PC-3 (cell line): Measurements from ENCODE around the gene MANF. TPM values are rescaled to one million over a fixed set of nuclear protein-coding genes. Genes with fewer than 3 reads are reported as not detected.

Source experiments
- ATAC-seq: fragments of 200-7000 bp; cut with Tn5 transposase; 2 replicates; pipeline ENCODE4 v1.9.1; 2020; ENCODE audit warnings: mild to moderate bottlenecking, moderate library complexity
- BruUV-seq: library from RNA; stranded (reverse); fragments of 400-500 nt; replicated peaks from 2 replicates; lab custom pipeline; 2021; lab: Mats Ljungman, UMichigan
- CTCF ChIA-PET: fragments of 300-600 bp; sonication (Branson Sonifier 250); formaldehyde crosslinking; loops from one replicate; lab custom pipeline; 2022; ENCODE audit warnings: antibody characterized with exemption; lab: Charles Lee
- POLR2A ChIA-PET: fragments of 300-600 bp; sonication (Branson Sonifier 250); formaldehyde crosslinking; loops from one replicate; lab custom pipeline; 2022; ENCODE audit warnings: antibody characterized with exemption; ENCODE audit not compliant: unreplicated experiment; lab: Charles Lee
- DNase-seq: peaks from one replicate; pipeline ENCODE4 v3.0.0-alpha.2; 2015
- H2AFZ ChIP-seq: fragments of 300-600 bp; sonication (generic); 2 replicates; pipeline ENCODE4 v1.6.0; 2016; ENCODE audit warnings: antibody characterized with exemption, low read length
- H3F3A ChIP-seq: fragments of 300-600 bp; sonication (generic); one replicate; pipeline ENCODE4 v1.6.0; 2017; ENCODE audit warnings: antibody characterized with exemption, low read length, control low read depth, mild to moderate bottlenecking; ENCODE audit not compliant: unreplicated experiment
- H3K27ac ChIP-seq: fragments of 300-600 bp; sonication (generic); 2 replicates; pipeline ENCODE4 v1.5.1; 2016; ENCODE audit warnings: mild to moderate bottlenecking, low read length
- H3K27me3 ChIP-seq: fragments of 300-600 bp; sonication (generic); 2 replicates; pipeline ENCODE4 v1.6.1; 2016; ENCODE audit warnings: low read length, mixed read lengths
- H3K36me3 ChIP-seq: fragments of 300-600 bp; sonication (generic); 2 replicates; pipeline ENCODE4 v1.6.1; 2016; ENCODE audit warnings: low read depth, mixed run types, low read length, mixed read lengths
- H3K4me1 ChIP-seq: fragments of 300-600 bp; sonication (generic); 2 replicates; pipeline ENCODE4 v1.5.1; 2016; ENCODE audit warnings: low read length; ENCODE audit not compliant: insufficient read depth
- H3K4me2 ChIP-seq: fragments of 300-600 bp; sonication (generic); 2 replicates; pipeline ENCODE4 v1.6.0; 2016; ENCODE audit warnings: low read length
- H3K4me3 ChIP-seq: fragments of 300-600 bp; sonication (generic); 2 replicates; pipeline ENCODE4 v1.5.1; 2016; ENCODE audit warnings: mild to moderate bottlenecking, low read length, mixed read lengths
- H3K79me2 ChIP-seq: fragments of 300-600 bp; sonication (generic); 2 replicates; pipeline ENCODE4 v1.6.1; 2017; ENCODE audit warnings: low read length, mixed read lengths
- H3K9ac ChIP-seq: fragments of 300-600 bp; sonication (generic); 2 replicates; pipeline ENCODE4 v1.6.0; 2016; ENCODE audit warnings: mild to moderate bottlenecking, low read length
- H3K9me2 ChIP-seq: fragments of 300-600 bp; sonication (generic); replicated peaks from 2 replicates; pipeline ENCODE4 v1.6.1; 2016; ENCODE audit warnings: mixed run types, low read length, mixed read lengths
- H3K9me3 ChIP-seq: fragments of 300-600 bp; sonication (generic); 2 replicates; pipeline ENCODE4 v1.6.1; 2016; ENCODE audit warnings: low read length, mixed read lengths
- H4K20me1 ChIP-seq: fragments of 300-600 bp; sonication (generic); 2 replicates; pipeline ENCODE4 v1.6.1; 2016; ENCODE audit warnings: low read length, mixed read lengths
- CTCF ChIP-seq: fragments of 300-600 bp; sonication (generic); conservative IDR thresholded peaks from 2 replicates; pipeline ENCODE4 v1.5.1; 2017; ENCODE audit warnings: antibody characterized with exemption, low read depth, mild to moderate bottlenecking, low read length
- EZH2 ChIP-seq: fragments of 300-600 bp; sonication (generic); IDR thresholded peaks from one replicate; pipeline ENCODE4 v1.6.1; 2017; ENCODE audit warnings: antibody characterized with exemption, mild to moderate bottlenecking, low read length; ENCODE audit not compliant: unreplicated experiment
- EZH2phosphoT487 ChIP-seq: fragments of 300-600 bp; sonication (generic); IDR thresholded peaks from 2 replicates; pipeline ENCODE4 v1.6.1; 2018; ENCODE audit warnings: mild to moderate bottlenecking, antibody characterized with exemption, low read length, borderline replicate concordance
- intact Hi-C: fragments of 100-400 bp; cut with micrococcal nuclease; formaldehyde crosslinking; loops from 2 replicates; pipeline ENCODE4 v1.9.0; 2023
- total RNA-seq: library from RNA; depleted of rRNA; stranded (reverse); fragments of >200 nt; gene quantifications from 2 replicates; pipeline ENCODE4 v1.2.3, GENCODE V29; 2014

MANF gene
- total RNA-seq, 1 experiment from 2014 or later: 200 TPM

GRCh38 chr3:51357856-51358255 lies 27.2 kb upstream of the MANF start:
- BruUV-seq: no TSS peak
- H3K4me3 ChIP-seq: no peak overlapping the region
- no peaks in the 10 kb centered on the region for H4K20me1 ChIP-seq
- H3K4me1 ChIP-seq: no peaks in the 10 kb centered on the region
- peaks cover 21% of the 10 kb centered on the region for H3K27me3 ChIP-seq
- no peak for ATAC-seq
- H3K36me3 ChIP-seq: no peaks in the 10 kb centered on the region
- H3K27ac ChIP-seq: no peak overlapping the region
- intact Hi-C loops: no loop called here
- H2AFZ ChIP-seq: no peak overlapping the region
- TF ChIP-seq CTCF: no peak
- TF ChIP-seq EZH2phosphoT487: no peak
- no peak for TF ChIP-seq EZH2
- H3F3A ChIP-seq: no peaks in the 10 kb centered on the region
- H3K9me3 ChIP-seq: no peaks in the 10 kb centered on the region
- no peak for DNase-seq
- H3K4me2 ChIP-seq: no peak overlapping the region
- CTCF ChIA-PET: no interaction called here
- POLR2A ChIA-PET: no interaction called here
- H3K79me2 ChIP-seq: no peaks in the 10 kb centered on the region
- no peaks in the 10 kb centered on the region for H3K9me2 ChIP-seq
- no peak overlapping the region for H3K9ac ChIP-seq

GRCh38 chr3:51358981-51359380 lies 26.1 kb upstream of the MANF start:
- Histone ChIP-seq H2AFZ (no peak overlapping the region), H4K20me1 (no peaks in the 10 kb centered on the region), H3F3A (no peaks in the 10 kb centered on the region), H3K9me2 (no peaks in the 10 kb centered on the region), H3K9ac (no peak overlapping the region), H3K27ac (no peak overlapping the region), H3K79me2 (no peaks in the 10 kb centered on the region), H3K4me1 (no peaks in the 10 kb centered on the region), H3K9me3 (no peaks in the 10 kb centered on the region), H3K4me2 (no peak overlapping the region), H3K4me3 (no peak overlapping the region), H3K27me3 (peaks cover 21% of the 10 kb centered on the region), H3K36me3 (no peaks in the 10 kb centered on the region)
- TF ChIP-seq EZH2phosphoT487: no peak
- no peak for TF ChIP-seq EZH2
- no peak for TF ChIP-seq CTCF
- ATAC-seq (no peak), DNase-seq (no peak)
- BruUV-seq: no TSS peak
- intact Hi-C loops: no loop called here
- CTCF ChIA-PET: no interaction called here
- POLR2A ChIA-PET: no interaction called here

GRCh38 chr3:51360806-51361205 lies 24.3 kb upstream of the MANF start:
- Histone ChIP-seq H3K9me2 (no peaks in the 10 kb centered on the region), H2AFZ (no peak overlapping the region), H3K9ac (no peak overlapping the region), H3K9me3 (no peaks in the 10 kb centered on the region), H3K36me3 (no peaks in the 10 kb centered on the region), H4K20me1 (no peaks in the 10 kb centered on the region), H3K4me1 (no peaks in the 10 kb centered on the region), H3K79me2 (no peaks in the 10 kb centered on the region), H3K27ac (no peak overlapping the region), H3K27me3 (peaks cover 21% of the 10 kb centered on the region), H3K4me3 (no peak overlapping the region), H3K4me2 (no peak overlapping the region), H3F3A (no peaks in the 10 kb centered on the region)
- BruUV-seq: no TSS peak
- ChIA-PET POLR2A (no interaction called here), CTCF (no interaction called here)
- ATAC-seq (no peak), DNase-seq (no peak)
- intact Hi-C loops: no loop called here
- TF ChIP-seq EZH2phosphoT487 (no peak), CTCF (no peak), EZH2 (no peak)
